DMS 273 treated with DMSO at 0.1 percent for 48 hours (cell line): ENCODE results near the gene NXPH4.

ENCODE experiments used
- DNase-seq: peaks from one replicate; lab custom pipeline; 2025; lab: John Stamatoyannopoulos, UW

NXPH4 gene

GRCh38 chr12:57219205-57219992 lies 2.8 kb downstream of the NXPH4 start:
- DNase-seq = no peak

DNA sequence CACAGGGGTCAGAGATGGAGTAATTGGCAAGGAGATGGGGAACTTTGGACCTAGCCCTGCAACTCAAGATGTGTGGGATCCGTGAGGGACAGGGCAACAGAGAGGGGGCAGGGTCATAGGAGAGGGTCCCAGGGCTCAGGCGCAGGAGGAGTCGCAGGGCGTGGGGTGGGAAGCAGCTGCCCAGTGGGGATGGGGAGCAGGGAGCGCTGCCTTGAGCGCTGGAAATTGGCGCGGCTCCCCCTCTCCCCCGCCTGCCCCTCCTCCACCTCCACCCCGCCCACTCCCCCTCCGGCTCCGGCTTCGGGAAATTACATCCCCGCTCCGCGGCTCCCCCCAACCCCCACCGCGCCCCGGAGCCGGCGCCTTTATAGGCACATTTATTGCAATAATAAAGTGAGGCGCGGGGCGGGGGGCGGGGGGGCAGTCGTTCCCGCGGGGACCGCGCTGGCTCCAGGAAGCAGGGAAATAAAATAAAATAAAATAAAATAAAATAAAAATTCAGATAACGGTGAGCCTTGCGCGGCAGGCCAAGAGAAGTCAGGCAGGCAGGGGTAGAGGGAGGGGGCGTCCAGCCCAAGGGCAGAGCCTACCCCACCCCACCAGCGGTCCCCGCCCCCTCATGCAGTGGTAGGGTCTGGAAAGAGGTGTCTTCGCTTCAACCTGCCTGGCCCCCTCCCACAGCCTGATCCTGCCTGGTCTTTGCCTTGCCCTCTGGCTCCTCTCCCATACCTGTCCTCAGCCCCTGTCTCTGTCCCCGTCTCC lies 3.6 kb downstream of the NXPH4 start:
- DNase-seq = no peak

GRCh38 chr12:57220770-57221168 lies 4.2 kb downstream of the NXPH4 start:
- DNase-seq = no peak

GRCh38 chr12:57221169-57221917 lies 4.7 kb downstream of the NXPH4 start:
- no peak for DNase-seq

- DNase-seq = no peak
These were observed 5.9 kb downstream of the NXPH4 start for GRCh38 chr12:57222286-57223190.

DNA sequence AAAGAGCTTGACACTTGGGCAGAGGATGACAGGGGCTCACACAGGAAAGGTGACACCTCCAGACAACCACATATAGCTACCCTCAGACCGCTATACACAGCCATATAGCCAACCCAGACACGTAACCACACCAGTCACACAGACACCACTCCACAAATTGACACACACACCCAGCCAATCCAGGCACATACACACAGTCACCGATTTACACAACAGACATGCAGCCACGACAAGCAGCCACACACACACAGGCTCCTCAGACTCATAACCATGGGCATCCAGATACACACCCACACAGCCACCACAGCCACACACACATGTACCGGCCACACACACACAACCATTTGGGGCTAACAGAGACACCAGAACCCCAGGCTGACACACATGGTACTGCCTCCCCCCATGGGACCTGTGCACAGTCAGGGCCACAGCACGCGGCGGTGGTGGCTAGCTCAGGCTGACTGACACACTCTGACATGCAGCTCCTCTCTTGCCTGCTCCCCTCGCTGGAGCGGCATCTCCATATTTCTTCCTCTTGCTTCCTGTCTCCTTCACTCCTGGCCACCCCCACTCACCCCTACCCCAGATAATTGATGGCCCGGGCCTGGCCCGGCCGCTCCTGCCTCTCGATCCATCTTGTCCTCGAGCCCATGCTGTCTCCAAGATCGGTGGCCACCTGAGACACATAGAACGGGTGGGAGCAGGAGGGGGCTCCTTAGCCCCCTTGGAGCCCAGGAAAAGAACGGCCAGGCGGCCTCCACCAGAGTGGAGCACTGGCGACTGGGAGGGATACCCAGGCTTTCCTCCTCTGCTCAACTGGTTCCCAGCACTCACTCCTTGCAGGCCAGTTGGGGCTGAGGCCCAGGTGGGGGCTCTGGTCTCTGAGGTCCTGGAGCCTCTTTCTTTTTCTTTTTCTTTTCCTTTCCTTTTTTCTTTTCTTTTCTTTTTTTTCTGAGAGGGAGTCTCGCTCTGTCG lies 6.9 kb downstream of the NXPH4 start:
- no peak for DNase-seq

- DNase-seq = no peak
These were observed 7.8 kb downstream of the NXPH4 start for GRCh38 chr12:57224278-57224972.

DNA sequence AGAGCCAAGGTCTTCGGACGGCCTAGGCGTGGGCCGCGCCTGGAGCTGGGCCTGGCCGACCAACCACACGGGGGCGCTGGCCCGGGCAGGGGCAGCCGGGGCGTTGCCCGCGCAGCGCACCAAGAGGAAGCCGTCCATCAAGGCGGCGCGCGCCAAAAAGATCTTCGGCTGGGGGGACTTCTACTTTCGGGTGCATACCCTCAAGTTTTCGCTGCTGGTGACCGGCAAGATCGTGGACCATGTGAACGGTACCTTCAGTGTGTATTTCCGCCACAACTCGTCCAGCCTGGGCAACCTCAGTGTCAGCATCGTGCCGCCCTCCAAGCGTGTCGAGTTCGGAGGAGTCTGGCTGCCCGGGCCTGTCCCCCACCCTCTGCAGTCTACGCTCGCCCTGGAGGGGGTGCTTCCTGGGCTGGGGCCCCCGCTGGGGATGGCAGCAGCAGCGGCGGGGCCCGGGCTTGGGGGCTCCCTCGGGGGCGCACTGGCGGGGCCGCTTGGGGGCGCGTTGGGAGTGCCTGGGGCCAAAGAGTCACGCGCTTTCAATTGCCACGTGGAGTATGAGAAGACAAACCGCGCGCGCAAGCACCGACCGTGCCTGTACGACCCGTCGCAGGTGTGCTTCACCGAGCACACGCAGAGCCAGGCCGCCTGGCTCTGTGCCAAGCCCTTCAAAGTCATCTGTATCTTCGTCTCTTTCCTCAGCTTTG lies 8.5 kb downstream of the NXPH4 start:
- no peak for DNase-seq

GRCh38 chr12:57225680-57226210 lies 9.2 kb downstream of the NXPH4 start:
- no peak for DNase-seq

DNA sequence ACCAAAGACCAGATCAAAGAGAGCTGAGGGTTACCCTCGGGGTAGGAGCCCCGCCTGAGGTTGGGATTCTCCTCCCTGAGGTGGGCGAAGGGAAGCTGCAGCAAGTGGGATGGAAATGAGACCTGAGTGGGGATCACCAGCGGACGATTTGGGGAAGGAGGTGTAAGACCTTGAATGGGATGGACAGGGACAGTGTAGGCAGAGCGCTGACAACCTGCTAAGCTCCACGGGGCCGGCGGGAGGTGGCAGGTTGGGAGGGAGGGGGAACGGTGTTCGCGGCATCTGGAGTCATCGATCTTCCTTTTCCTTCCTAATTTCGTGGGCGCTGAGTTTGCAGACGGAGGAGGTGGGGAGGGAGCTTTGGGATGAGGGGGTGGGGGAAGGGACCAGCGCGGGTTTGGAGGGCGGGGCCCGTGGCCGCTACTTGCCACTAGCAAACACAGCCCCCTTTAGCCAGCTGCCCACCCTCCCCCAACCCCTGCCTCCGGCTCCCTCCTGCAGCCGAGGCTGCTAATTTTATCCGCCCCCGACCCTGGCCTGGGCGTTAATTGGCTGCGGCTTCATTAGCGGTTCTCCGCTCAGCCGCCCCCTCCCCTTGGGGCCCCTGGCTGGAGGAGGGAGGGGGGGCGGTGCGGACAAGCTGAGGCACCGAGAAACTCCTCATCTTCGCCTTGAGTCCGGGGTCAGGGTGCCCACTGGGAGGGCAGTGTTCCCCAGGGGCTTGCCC lies 10.2 kb downstream of the NXPH4 start:
- DNase-seq = no peak

DNA sequence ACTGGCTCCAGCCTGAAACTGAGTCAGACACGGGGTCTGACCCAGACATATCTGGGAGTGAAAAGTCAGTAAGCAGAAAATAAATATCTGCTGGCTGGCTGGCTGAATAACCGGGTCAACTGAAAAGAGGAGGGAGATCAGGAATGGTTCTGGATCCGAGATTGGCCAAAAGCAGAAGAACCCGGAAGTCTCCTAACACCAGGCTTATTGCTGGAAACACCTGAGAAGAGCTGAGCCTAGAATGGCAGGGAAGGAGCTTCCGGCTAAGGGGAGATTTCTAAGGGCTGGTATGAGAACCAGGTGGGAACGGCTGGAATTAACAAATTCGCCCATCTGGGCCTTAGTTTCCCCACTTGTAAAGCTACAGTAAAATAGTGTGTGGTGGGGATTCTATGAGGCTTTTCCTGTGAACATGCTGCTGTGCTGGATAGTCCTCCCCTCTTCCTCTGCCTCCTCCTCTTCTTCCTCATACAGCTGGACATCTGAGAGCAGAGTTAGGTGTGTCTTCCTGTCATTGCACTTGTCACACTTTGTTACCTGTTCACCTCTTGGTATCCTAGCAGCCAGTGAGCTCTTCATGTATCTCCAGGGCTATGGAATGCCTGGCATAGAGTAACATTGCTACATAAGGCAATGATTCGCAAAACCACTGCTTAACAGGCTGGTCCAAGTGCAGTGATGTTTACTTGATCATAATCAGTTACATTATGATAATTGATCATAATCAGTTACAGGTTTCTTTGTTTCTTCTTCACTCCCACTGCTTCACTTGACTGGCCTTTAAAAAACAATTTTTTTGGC lies 10.9 kb downstream of the NXPH4 start:
- no peak for DNase-seq

GRCh38 chr12:57229046-57229633 lies 12.5 kb downstream of the NXPH4 start:
- DNase-seq = no peak

- peak; percentile 85 for DNase-seq
These were observed 13.2 kb downstream of the NXPH4 start, which contains the start of gene SHMT2 for GRCh38 chr12:57229634-57230380. SHMT2 (plus strand) TSS chr12:57229711; CDS start chr12:57229779, 68 bp downstream.

DNA sequence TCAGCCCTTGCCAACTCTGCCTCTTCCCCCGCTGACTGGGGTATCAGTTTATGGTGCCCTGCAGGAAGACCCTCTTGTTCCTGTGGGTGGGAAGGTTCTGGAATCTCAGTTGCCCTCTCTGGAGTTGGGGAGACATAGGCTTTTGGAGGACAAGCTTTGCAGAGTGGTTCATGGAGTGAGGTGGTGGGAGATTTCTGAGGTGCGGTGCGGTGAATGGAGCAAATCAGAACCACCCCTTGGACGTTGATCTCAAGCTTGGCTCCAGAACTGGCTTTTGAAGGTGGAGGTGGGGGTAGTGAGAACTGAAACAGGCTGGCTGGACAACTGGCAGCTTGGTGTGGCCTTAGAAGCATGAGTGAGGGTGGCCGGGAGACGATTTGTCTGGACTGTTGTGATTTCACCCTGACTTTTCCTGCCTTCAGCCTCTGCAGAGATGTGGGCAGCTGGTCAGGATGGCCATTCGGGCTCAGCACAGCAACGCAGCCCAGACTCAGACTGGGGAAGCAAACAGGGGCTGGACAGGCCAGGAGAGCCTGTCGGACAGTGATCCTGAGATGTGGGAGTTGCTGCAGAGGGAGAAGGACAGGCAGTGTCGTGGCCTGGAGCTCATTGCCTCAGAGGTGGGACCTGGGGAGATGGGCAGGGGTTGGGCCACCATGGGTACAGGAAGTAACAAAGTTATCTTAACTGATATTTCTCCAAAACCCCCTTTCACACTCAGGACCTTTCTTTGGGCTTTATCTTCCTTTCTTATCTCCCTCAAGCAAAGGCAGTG lies 14.0 kb downstream of the NXPH4 start:
- no peak for DNase-seq

DNA sequence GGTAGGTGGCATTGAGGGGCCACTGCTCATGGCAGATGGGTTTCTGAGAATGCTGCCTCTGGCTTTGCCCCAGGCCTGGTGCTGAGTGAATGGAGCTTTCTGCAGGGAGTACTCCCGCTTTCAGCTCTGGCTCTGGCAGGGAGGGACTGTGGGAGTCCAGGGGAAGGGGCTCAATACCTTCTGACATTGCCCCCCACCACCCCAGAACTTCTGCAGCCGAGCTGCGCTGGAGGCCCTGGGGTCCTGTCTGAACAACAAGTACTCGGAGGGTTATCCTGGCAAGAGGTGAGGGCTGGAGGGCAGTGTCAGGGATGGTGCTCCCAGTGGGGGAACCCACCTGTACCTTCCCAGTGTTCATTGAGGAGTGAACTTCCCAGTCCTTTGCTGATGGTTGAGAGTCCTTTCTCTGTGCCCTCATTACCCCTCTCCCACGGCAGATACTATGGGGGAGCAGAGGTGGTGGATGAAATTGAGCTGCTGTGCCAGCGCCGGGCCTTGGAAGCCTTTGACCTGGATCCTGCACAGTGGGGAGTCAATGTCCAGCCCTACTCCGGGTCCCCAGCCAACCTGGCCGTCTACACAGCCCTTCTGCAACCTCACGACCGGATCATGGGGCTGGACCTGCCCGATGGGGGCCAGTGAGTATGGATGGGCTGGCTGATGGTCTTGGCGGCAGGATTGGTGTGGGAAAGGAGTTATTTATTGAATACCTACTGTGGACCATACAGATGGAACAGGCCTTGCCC lies 14.9 kb downstream of the NXPH4 start:
- DNase-seq = no peak
